Measurements from ENCODE around the gene FGGY. TPM values are rescaled to one million over a fixed set of nuclear protein-coding genes. Genes with fewer than 3 reads are reported as not detected.

FGGY gene
- total and polyA plus RNA-seq, 11 donors = 7.2 to 42.9 (median 32.0) TPM

DNA sequence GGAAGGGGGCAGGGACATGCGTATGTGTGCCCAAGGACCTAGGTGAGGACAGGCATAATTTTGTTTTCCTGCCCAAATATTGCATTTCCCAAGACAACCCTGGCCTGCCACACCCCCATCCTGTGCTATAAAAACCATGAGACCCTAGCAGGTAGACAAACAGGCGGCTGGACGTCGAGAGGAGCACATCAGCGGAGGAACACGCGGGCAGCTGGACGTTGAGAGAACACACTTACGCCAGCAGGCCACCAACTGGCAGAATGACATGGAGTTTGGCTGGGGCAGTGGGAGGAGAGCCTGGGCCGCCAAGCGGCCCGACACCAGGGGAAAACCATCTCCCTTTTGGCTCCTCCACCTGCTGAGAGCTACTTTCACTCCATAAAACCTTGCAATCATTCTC lies 3.0 kb upstream of the FGGY start:
- Histone ChIP-seq H3K36me3 (no peaks in the 10 kb centered on the region), H3K9me3 (no peaks in the 10 kb centered on the region), H3K4me1 (peaks cover 0 to 64% (median 18%) of the 10 kb centered on the region in 12 donors), H3K27ac (no peak overlapping the region), H3K4me3 (no peak overlapping the region), H3K27me3 (no peaks in the 10 kb centered on the region)
- intact Hi-C loops (cut with DNase I) = loop anchor here (5.0 to 10.0 kb wide), 14 partner anchors 101 to 539 kb away; partner anchors contain the start of gene JUN (in 2 of the 10)
- ATAC-seq = no peak
- no peak for DNase-seq
- TF ChIP-seq POLR2A (IDR thresholded peaks at IDR 0.05) = no peak
- no peak for TF ChIP-seq CTCF (IDR thresholded peaks at IDR 0.05)
- WGBS, 4 donors = 92 to 95% (median 93%) methylated on average over 12 of the region's 12 CpGs

DNA sequence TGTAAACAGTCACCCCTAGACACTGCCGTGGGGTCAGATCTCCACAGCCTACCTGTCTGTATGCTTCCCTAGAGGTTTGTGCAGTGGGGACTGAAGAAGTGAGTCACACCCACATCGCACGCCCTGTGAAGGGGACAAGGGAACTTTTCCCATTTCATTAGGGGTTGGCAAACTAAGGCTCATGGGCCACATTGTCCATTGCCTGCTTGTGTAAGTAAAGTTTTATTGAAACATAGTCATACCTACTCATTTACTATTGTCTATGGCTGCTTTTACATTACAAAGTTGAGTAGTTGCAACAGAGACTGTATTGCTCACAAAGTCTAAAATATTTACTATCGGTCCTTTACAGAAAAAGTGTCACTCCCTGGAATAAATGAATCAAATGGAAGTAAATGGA lies 2.5 kb upstream of the FGGY start:
- Histone ChIP-seq H3K27ac (no peak overlapping the region), H3K4me3 (no peak overlapping the region), H3K9me3 (no peaks in the 10 kb centered on the region), H3K27me3 (no peaks in the 10 kb centered on the region), H3K36me3 (no peaks in the 10 kb centered on the region), H3K4me1 (peaks cover 0 to 64% (median 18%) of the 10 kb centered on the region in 12 donors)
- DNase-seq = no peak
- ATAC-seq = no peak
- intact Hi-C loops (cut with DNase I) = loop anchor here (5.0 to 10.0 kb wide), 14 partner anchors 100 to 540 kb away; partner anchors contain the start of gene JUN (in 2 of the 10)
- TF ChIP-seq POLR2A (IDR thresholded peaks at IDR 0.05) = no peak
- TF ChIP-seq CTCF (IDR thresholded peaks at IDR 0.05) = no peak
- 98 to 100% (median 99%) methylated on average over 4 of the region's 4 CpGs for WGBS, 4 donors

- no peaks in the 10 kb centered on the region for H3K27me3 ChIP-seq
- peaks cover 0 to 54% (median 18%) of the 10 kb centered on the region in 12 donors for H3K4me1 ChIP-seq
- H3K9me3 ChIP-seq = no peaks in the 10 kb centered on the region
- peak overlapping the region; percentile 90 to 99 (median 96) for H3K27ac ChIP-seq
- no peak for DNase-seq
- H3K36me3 ChIP-seq = no peaks in the 10 kb centered on the region
- WGBS, 4 donors = 34 to 47% (median 42%) methylated on average over 4 of the region's 4 CpGs
- intact Hi-C loops (cut with DNase I) = loop anchor here in 9 of 10 donors (1.0 to 10.0 kb wide), 29 partner anchors 97 to 541 kb away; partner anchors contain the start of gene JUN (in 5 of the 9)
- peak overlapping the region; percentile 8 to 81 (median 62) for H3K4me3 ChIP-seq
- no peak for TF ChIP-seq POLR2A (IDR thresholded peaks at IDR 0.05)
- ATAC-seq = no peak
Measured at GRCh38 chr1:59295618-59296017, 1.3 kb upstream of the FGGY start.

DNA sequence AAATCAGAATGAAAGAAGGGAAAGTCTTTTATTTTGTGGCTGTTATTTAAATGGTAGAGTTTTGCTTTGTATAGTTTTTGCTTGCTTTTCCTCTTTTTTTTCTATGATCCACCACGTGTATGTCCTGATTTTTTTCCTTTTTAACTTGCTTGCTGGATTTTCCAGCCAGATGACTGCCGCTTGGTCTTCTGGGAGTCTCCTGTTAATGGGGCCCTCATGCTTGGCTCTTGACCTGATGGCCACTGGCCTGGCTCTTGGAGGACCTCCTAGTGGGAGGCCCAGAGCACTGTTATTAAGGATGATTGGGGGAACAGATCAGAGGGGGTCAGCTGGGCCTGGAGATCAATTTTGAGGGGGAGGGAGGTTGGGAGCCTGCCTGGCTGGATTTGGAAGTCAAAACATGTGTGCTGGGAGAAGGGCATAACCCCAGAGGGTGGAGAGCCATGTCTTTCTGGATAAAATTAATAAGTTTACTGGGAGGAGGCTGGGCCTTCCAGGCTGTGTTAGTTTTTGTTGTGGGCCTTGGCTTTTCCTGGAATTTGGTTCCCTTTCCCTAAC lies 1.2 kb downstream of the FGGY start:
- Histone ChIP-seq H3K36me3 (no peaks in the 10 kb centered on the region), H3K9me3 (peaks cover 0 to 4% (median 0%) of the 10 kb centered on the region in 12 donors), H3K4me3 (no peak overlapping the region), H3K27me3 (no peaks in the 10 kb centered on the region), H3K4me1 (peaks cover 0 to 30% (median 16%) of the 10 kb centered on the region in 12 donors), H3K27ac (peak overlapping the region; percentile 90 to 99 (median 96))
- DNase-seq = peak in 3 of 5 donors; percentile 38 to 63 (median 50)
- 50 to 82% (median 75%) methylated on average over 2 of the region's 2 CpGs for WGBS, 4 donors
- TF ChIP-seq POLR2A (IDR thresholded peaks at IDR 0.05) (no peak), CTCF (IDR thresholded peaks at IDR 0.05) (no peak)
- no peak for ATAC-seq
- intact Hi-C loops (cut with DNase I) = loop anchor here in 9 of 10 donors (5.0 to 10.0 kb wide), 23 partner anchors 94 to 543 kb away; partner anchors contain the start of gene JUN (in 3 of the 9)
